Measurements from ENCODE around the gene MYBPHL.

Gene MYBPHL, protein sequence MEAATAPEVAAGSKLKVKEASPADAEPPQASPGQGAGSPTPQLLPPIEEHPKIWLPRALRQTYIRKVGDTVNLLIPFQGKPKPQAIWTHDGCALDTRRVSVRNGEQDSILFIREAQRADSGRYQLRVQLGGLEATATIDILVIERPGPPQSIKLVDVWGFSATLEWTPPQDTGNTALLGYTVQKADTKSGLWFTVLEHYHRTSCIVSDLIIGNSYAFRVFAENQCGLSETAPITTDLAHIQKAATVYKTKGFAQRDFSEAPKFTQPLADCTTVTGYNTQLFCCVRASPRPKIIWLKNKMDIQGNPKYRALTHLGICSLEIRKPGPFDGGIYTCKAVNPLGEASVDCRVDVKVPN

DNA sequence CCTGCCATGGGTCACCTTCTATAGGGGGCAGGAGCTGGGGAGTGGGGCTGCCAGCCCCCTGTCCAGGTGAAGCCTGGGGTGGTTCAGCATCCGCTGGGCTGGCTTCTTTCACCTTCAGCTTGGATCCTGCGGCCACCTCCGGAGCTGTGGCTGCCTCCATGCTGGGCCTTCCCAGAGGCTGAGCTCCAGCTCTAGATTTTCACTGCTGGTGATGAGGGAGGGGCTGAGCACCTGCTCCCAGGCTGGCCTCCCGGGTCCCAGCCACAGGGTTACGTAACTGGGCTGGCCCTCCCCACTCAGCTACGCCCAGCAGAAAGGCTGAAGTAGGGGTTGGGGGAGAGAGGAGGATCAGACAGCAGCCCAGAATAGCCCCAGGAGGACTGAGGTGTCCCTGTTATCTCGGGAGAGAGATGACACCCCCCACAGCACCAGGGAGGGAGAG, at the start of gene MYBPHL:
MYBPHL (minus strand) TSS at position 180 of the 442 bp plus-strand sequence; CDS start at position 160, 20 bp downstream.
- DNase-seq (ENCODE audit: low read depth in 1 of 2, low spot score in 1 of 2), result no peak

DNA sequence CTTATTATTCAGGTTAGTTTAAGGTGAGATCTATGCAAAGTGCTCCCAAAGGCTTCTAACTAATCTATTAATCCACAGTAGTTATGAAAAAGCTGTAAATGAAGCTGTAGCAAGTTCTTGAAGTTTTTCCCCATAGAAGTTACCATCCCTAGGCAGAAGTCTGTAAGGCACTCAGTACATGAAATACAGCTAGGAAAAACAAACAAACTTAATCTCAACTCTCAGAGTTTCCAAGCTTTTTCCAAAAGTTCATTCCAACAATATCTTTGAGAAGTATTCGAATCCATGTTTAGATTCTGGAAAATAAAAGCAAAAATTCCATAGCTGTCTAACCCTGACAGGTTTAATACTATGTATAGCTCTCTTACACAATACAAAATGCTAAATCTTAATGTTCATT, 49.7 kb upstream of the MYBPHL start:
- DNase-seq (ENCODE audit: low read depth in 1 of 2, low spot score in 1 of 2), result no peak

DNA sequence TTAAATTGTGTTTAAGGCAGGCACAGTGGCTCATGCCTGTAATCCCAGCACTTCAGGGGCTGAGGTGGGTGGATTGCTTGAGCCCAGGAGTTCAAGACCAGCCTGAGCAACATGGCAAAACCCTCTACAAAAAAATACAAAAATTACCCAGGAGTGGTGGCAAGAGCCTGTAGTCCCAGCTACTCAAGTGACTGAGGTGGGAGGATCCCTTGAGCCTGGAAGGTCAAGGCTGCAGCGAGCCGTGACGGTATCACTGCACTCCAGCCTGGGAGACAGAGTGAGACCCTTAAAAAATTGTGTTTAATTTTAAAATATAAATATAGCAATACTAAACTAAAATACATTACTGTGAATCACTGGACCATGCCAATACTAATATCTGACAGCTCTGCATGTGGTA, 48.1 kb upstream of the MYBPHL start:
- no peak for DNase-seq (ENCODE audit: low read depth in 1 of 2, low spot score in 1 of 2)

DNA sequence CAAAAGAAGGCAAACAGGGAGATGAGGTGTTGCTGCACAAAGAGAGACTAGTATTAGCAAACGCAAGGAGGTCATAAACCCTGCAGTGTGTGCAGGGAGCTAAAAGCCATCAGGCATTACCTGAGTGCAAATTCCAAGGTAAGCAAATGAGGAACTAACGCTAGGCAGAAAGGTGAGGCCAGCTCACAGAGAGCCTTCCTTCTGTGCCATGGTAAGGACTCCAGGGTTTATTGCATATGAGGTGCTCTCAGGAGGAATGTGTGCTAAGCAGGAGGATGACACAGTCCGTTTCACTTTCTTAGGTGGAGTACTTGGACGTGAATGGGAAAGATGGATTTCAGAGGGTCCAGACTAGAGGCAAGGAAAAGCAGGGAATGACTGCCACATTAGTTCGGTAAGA, 44.6 kb upstream of the MYBPHL start:
- no peak for DNase-seq (ENCODE audit: low read depth in 1 of 2, low spot score in 1 of 2)

DNA sequence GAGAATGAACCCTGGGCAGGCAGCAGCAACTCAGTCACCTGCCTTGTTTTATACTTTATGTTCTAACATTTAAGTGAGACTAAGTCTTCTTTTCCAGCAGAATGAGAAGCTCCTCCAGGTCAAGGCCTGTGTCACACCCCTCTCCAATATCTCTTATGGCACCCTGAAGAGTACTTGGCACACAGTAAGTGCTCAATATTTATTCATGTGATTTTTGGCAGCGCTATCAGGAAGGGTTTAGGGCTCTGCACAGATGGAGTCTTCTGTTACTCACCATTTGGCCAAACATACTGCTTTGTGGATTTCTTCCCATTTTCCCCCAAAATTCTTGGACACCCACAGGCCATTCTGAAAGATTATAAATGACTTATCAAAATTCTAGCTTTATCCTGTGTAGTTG, 43.8 kb upstream of the MYBPHL start:
- no peak for DNase-seq (ENCODE audit: low read depth in 1 of 2, low spot score in 1 of 2)

DNA sequence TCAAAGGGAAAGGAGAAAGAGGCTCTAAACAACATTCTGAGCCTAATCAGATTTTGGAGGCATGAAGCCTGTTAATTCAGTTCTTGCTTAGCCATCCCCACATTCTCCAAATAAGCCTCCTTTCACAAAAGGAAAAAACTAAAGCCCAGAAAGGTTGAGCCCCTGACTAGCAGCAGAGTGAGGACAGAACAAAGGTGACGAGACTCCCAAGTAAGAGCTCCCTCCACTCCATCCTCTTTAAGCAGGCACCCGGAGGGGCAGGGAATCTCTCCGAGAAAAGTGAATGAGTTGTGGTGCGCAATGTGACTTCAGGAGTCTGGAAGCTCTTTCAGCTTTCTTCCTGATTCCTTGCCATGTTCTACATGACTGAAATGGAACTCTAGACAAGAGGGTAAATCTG, 43.4 kb upstream of the MYBPHL start:
- DNase-seq (ENCODE audit: low read depth in 1 of 2, low spot score in 1 of 2), result no peak

DNA sequence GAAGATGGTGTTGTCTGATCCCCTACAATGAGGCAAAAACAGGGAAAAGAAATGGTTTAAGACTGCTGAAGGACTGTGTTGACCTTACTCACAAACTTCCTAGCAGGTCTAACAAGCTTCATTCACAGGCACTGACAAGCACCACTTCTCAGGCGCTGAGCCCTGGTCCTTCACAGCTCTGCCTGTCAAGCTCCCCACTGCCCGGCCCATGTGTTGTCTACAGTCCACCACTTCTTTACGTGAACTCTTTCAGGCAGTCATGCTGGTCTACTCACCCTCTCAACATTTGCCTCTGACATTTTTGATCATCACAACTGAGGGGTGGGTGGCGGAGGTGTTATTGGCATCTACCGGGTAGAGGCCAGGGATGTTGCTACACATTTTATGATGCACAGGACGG, 40.7 kb upstream of the MYBPHL start:
- no peak for DNase-seq (ENCODE audit: low read depth in 1 of 2, low spot score in 1 of 2)

DNA sequence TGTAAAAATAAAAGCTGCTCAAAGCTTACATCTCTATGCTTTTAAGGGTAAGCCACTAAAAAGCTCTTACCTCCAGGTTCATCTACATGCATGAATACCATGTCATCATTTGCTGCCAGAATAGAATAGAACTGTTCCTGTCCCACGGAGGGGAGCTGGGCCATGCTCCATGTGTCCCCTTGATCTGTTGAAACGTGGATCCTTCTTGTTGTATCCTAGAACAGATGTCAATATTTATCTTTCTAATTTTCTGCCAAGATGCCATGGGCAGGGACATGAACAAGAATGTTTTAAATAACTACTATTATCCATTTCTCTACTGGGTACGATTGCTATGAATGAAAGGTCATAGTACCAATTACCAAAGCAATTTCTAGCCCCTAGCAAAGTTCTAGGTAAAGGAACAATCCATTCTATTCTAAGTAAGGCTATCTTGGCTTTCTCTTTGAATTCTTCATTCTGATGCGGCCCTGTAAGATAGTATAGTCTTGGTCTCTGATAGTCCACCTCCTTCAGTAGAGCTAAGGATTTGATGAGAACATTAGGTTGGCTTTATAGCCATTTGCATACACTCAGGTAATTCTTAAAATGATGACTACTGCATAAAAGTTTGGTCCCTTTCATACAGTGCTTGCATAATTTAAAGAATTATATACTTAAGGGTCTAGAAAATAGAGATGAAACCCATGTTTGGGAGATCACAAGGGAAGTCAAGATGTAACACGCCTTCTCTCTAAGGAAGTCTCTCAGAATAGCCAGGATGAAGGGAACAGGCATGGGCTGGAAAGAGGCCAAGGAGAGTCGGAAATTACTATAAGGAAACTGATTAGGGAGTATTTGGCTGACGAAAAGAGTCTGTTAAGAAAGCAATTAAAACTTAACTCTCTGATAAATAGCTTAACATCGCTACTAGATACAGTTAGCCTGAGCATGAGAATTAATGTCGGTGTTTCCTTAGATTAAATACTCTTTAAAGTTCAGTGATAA, 35.4 kb upstream of the MYBPHL start:
- no peak for DNase-seq (ENCODE audit: low read depth in 1 of 2, low spot score in 1 of 2)

DNA sequence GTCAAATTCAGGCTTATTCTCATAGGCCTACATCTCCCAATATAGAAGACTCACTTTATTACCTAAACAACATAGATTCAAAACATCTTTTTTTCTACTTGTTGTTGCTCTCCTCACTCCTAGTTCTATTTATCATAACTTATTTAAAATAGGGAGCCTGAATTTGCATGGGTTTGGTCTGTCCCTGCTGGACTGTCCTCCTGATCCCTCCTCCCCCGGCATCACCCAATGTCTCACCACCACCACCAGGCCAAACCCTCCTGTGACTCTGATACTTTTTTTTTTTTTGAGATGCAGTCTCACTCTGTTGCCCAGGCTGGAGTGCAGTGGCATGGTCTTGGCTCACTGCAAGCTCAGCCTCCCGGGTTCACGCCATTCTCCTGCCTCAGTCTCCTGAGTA, 31.8 kb upstream of the MYBPHL start:
- no peak for DNase-seq (ENCODE audit: low read depth in 1 of 2, low spot score in 1 of 2)

DNA sequence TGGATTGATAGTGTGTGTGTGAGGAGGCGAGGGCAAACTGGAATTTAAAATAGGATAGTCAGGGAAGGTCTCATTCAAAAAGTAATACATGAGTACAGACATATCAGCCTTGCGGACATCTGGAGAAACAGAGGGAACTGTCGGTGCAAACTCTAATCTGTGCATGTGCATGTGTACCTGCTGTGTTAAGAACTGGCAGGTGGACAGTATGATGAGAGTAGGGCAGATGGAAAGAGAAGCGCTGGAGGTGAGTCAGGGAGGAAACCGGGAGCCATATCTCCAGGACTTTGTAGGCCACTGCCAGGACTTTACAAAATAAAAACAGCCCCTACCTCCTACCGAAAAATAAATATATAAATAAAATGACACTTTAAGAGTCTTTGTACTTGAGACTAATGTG, 31.3 kb upstream of the MYBPHL start:
- no peak for DNase-seq (ENCODE audit: low read depth in 1 of 2, low spot score in 1 of 2)

DNA sequence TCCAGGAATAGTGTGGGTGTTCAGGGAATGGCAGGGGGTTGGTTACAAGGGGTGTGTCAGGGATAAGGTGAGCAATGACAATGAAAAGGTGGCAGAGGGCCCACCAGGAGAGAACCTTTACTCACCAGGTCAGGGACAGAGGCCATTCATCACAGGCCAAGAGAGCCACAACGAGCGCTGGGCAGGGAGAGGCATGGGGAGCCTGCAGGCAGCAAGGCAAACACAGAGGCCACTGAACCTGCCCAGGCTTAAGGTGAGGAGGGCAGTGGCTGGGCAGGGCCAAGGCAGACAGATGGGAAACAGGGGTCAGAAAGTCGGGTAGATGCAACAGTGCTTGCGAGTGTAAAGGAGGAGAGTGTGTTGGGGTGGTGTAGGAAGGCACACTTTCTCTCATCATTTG, 28.3 kb upstream of the MYBPHL start:
- no peak for DNase-seq (ENCODE audit: low read depth in 1 of 2, low spot score in 1 of 2)

DNA sequence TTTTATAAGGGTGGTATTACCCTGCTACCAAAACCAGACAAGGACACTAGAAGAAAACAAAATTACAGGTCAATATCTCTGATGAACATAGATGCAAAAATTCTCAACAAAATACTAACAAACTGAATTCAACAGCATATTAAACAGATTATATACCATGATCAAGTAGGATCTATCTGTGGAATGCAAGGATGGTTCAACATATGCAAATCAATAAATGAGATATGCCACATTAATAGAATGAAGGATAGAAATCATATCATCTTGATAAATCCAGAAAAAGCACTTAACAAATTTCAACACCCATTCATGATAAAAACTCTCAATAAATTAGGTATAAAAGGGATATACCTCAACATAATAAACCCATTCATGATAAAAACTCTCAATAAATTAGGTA, 24.3 kb upstream of the MYBPHL start:
- no peak for DNase-seq (ENCODE audit: low read depth in 1 of 2, low spot score in 1 of 2)

DNA sequence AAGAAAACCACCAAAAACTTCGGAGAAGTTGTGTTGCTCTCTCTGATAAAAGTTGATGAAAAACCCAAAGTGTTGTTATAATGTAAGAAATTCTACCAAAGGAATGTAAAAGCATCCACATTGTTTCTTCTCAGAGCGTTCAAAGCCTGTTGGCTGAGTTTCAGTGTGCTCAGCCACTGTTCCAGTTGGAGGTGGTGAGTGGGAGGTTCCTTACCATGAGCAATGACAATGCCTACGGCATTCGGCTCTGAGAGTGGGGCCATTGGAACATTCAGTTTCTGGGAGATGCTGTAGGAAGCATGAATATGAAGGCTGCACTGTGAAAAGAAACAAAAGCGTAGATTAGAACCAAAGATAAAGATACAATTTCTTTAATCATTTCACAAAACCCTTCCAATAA, 20.5 kb upstream of the MYBPHL start:
- DNase-seq (ENCODE audit: low read depth in 1 of 2, low spot score in 1 of 2), result no peak

DNA sequence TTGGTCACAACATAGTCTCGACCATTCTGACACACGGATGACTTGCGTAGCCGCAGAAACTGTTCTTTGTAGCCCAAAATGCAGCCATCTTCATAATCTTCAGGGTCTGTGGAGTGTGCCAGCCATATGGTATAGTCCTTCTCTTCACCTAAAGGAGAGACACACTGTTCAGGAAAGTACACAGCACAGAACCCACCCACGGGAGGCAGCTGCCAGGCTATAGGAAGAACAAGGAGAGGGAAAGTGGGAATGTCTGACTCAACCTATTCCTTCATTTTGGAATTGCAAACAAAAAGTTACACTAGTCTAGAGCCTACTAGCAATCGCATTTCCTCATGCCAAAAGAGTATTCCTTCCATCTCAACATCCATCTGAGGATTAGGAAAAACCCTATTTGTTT, 16.2 kb upstream of the MYBPHL start:
- DNase-seq (ENCODE audit: low read depth in 1 of 2, low spot score in 1 of 2), result no peak

DNA sequence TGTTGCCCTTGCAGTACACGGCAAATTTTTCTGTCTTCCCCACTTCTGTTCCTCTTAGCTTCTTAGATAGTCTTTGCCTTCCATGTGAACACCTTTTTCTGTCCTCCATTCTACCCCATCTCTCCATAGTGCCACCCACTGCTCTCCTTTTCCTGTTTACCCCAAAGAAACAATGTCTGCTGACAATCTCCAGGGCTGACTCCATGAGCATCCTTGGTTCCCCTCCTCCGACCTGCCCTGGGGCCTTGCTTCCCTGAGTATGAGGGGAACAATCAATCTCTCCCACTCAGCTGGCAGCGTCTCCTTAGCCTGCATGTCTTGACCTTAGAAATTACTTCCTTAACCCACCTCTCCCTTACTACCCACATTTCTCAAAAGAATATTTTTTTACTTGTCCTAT, 12.3 kb upstream of the MYBPHL start:
- DNase-seq (ENCODE audit: low read depth in 1 of 2, low spot score in 1 of 2), result no peak

DNA sequence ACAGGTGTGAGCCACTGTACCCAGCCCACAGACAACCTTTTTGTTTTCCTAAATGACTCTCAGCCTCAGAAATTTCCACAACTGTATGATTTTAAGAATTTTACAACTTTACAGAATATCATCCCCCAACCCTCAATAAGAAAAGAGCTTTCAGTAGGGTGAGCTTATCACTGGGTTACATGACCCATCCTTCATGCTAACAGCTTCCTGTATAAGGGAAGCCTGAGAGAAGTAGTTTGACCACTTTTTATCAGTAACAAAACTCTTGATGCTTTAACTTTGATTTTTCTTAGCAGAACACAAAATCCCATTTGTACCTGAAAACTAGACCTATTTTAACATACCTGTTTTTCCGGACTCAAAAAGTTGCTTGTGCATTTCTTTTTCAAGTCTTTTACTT, 9.7 kb upstream of the MYBPHL start:
- no peak for DNase-seq (ENCODE audit: low read depth in 1 of 2, low spot score in 1 of 2)

DNA sequence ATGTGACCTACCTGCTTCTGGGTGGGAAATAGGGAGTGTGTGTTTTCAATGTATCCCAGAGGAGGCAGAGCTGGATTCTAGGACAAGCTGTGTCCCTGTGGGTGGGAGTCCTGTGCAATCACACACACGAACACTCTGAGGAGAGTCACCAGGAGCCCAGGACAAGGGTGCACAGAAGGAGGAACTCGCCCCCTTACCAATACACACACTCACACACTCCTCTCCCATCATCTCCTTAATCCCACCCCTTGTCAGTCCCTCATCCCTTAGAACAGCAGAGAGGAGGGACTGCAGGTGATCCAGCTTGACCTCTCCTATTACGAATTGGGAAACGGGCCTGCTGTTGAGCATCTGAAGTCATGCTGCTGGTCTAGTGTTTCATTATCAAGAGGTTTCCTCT, 8.5 kb upstream of the MYBPHL start:
- DNase-seq (ENCODE audit: low read depth in 1 of 2, low spot score in 1 of 2), result no peak

DNA sequence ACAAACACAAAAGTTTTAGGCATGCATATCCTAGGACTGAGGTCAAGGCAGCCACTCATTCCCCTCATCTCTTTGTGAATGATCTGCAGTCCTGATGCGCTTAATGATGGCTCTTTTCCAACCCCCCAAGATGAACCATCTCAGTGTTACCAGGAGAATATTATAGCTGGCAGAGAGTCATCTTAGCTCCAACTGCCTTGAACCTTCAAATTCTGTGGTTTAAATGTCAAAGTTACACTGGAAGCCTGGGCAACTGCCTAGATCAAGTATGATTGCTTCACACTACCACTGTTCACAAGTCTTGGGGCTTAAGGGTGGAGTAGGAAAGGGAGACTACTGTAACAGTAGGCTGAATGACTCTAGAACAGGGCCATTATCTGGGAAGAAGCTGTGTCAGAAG, 8.0 kb upstream of the MYBPHL start:
- no peak for DNase-seq (ENCODE audit: low read depth in 1 of 2, low spot score in 1 of 2)

DNA sequence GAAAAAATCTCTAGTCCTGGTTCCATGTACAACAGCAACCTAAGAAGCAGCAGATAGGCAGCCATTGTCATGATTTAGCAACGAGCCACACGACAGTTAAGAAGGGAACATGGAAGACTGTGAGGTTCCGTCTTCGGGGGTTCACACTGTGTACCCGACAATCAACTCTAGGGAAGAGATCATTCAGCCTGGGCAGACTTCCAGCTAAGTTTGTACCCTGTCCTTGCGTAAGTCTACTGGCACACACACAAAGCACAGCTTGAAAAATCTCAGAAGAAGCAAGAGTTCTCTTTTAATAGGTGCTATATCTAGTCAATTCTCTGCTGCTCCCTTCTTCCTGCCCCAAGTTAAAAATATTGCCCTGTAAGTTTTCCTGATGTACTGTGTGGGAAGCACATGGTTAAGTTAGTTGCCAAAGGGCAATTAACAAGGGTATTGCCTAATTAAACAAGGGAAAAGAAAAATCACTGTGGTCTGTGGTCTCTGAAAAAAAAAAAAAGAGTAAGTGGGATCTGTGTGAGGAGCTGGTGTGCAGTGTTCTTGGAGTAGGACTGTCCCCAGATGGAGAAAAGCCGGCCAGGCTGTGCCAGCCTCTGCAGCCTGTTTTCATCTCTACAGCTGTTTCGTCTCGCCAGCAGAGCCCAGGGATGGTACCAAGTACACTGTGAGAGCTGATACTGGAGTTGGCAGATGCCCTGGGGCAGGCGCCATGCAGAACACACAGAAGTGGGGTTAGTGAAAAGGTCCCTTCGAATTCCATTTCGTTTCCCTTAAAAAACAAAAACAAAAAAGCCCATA, 6.4 kb upstream of the MYBPHL start:
- no peak for DNase-seq (ENCODE audit: low read depth in 1 of 2, low spot score in 1 of 2)

DNA sequence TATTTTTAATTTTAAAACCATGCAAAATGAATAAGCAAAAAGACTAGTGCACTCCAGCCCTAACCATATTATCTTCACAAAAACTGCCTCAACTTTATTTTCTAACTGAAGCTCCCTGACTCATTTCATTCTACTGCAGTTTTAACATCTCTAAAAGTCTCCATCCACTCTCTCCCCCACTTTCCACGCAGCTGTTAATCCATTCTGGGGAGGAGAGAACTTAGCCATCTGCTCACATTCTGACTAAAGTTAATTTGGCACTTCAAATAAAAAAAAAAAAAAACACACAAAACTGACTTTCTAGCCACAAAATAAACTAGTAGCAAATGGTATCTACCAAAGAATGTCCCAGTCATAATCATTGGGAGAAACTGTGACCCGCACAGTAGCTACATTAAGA, 5.4 kb upstream of the MYBPHL start:
- DNase-seq (ENCODE audit: low read depth in 1 of 2, low spot score in 1 of 2), result no peak

DNA sequence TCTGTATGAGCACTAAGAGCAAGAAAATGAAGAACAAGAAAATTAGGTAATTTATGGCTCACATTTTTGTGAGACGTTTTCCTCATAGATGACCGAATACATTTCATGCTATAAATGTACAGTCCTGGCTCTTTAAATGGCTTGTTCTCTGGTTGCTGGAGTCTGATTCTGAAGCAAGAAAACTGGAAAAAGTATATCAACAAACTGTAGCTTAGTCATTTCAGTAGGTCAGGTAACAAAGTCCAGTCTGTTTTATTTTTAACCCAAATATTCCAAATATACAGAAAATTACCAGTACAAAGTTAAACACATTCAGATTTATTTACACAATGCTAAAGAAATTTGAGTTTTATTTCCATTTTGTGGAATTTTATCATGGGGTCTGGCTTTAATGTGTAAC, 2.5 kb upstream of the MYBPHL start:
- DNase-seq (ENCODE audit: low read depth in 1 of 2, low spot score in 1 of 2), result no peak

All from activated T-helper 1 cell treated with anti-CD3 and anti-CD28 coated beads, Interleukin-2, amount 50 U/mL, for 16 hours (primary cell).